A673 (cell line): Measurements from ENCODE around the gene CARMIL3.

Source experiments
- EZH2 ChIP-seq: fragments of 200-600 bp; sonication (generic); IDR thresholded peaks from 2 replicates; pipeline ENCODE4 v1.6.1; 2017; ENCODE audit warnings: borderline replicate concordance, low read depth, mild to moderate bottlenecking, mixed read lengths, antibody characterized with exemption, low read length; ENCODE audit not compliant: poor library complexity, severe bottlenecking
- TF ChIP-seq, protein P1 (sequence below): fragments of 300-800, 200-600 bp; sonication (generic); conservative IDR thresholded peaks from 2 replicates; pipeline ENCODE4 v1.5.1; 2017; ENCODE audit warnings: low read depth, mild to moderate bottlenecking, antibody characterized with exemption, low read length, moderate library complexity, mixed read lengths

GRCh38 chr14:24052656-24053547 lies 1.1 kb downstream of the CARMIL3 start:
- no peak for TF ChIP-seq EZH2
- TF ChIP-seq, protein P1, sequence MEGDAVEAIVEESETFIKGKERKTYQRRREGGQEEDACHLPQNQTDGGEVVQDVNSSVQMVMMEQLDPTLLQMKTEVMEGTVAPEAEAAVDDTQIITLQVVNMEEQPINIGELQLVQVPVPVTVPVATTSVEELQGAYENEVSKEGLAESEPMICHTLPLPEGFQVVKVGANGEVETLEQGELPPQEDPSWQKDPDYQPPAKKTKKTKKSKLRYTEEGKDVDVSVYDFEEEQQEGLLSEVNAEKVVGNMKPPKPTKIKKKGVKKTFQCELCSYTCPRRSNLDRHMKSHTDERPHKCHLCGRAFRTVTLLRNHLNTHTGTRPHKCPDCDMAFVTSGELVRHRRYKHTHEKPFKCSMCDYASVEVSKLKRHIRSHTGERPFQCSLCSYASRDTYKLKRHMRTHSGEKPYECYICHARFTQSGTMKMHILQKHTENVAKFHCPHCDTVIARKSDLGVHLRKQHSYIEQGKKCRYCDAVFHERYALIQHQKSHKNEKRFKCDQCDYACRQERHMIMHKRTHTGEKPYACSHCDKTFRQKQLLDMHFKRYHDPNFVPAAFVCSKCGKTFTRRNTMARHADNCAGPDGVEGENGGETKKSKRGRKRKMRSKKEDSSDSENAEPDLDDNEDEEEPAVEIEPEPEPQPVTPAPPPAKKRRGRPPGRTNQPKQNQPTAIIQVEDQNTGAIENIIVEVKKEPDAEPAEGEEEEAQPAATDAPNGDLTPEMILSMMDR = no peak
